ENCODE results near the gene NEK1. TPM values are rescaled to one million over a fixed set of nuclear protein-coding genes. Genes with fewer than 3 reads are reported as not detected.

Gene NEK1
- total and polyA plus RNA-seq, 2 of the 13 experiments (the other 11 are each of a cell fraction or from before 2014, with no cell fraction given): 2.9 to 5.4 TPM

- TF ChIP-seq IRF9 (CRISPR knock-in tag; IDR thresholded peaks at IDR 0.05; ENCODE audit: borderline replicate concordance): peak; percentile 45; the same call in 1 of the 2 replicates
- peak; percentile 63 for TF ChIP-seq MED8 (CRISPR knock-in tag; IDR thresholded peaks at IDR 0.05; ENCODE audit: insufficient replicate concordance)
- TF ChIP-seq ARID2 (CRISPR knock-in tag; IDR thresholded peaks at IDR 0.05; ENCODE audit: borderline replicate concordance): peak; percentile 92; the same call in 1 of the 2 replicates
- TF ChIP-seq, protein P1, sequence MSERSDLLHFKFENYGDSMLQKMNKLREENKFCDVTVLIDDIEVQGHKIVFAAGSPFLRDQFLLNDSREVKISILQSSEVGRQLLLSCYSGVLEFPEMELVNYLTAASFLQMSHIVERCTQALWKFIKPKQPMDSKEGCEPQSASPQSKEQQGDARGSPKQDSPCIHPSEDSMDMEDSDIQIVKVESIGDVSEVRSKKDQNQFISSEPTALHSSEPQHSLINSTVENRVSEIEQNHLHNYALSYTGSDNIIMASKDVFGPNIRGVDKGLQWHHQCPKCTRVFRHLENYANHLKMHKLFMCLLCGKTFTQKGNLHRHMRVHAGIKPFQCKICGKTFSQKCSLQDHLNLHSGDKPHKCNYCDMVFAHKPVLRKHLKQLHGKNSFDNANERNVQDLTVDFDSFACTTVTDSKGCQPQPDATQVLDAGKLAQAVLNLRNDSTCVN (CRISPR knock-in tag; IDR thresholded peaks at IDR 0.05; ENCODE audit: borderline replicate concordance): peak; percentile 73; the same call in 1 of the 2 replicates
- peak; percentile 79 for TF ChIP-seq HNRNPLL (IDR thresholded peaks at IDR 0.05; ENCODE audit: low read depth, low read length, poor library complexity, severe bottlenecking)
- TF ChIP-seq NFATC3 (CRISPR knock-in tag; IDR thresholded peaks at IDR 0.05): peak; percentile 70; the same call in 1 of the 2 replicates
- no peak for TF ChIP-seq ZNF17 (CRISPR knock-in tag; IDR thresholded peaks at IDR 0.05)
- peak; percentile 89 for TF ChIP-seq ZNF350 (CRISPR knock-in tag; IDR thresholded peaks at IDR 0.05; ENCODE audit: borderline replicate concordance, low read depth)
- TF ChIP-seq ZNF543 (CRISPR knock-in tag; IDR thresholded peaks at IDR 0.05): no peak; the same call in 1 of the 2 replicates
- no peak for TF ChIP-seq ZNF746 (CRISPR knock-in tag; IDR thresholded peaks at IDR 0.05)
- TF ChIP-seq HNF4G (IDR thresholded peaks at IDR 0.05; ENCODE audit: borderline replicate concordance, low read depth, low read length): no peak
- TF ChIP-seq HNF4G (CRISPR knock-in tag; IDR thresholded peaks at IDR 0.05; ENCODE audit: borderline replicate concordance, low read depth): no peak
- no peak for TF ChIP-seq PPARG (CRISPR knock-in tag; conservative IDR thresholded peaks at IDR 0.05)
- no peak for TF ChIP-seq NFE2 (CRISPR knock-in tag; IDR thresholded peaks at IDR 0.05)
- TF ChIP-seq TAF15 (IDR thresholded peaks at IDR 0.05; ENCODE audit: low read depth, low read length, poor library complexity, severe bottlenecking): no peak
- TF ChIP-seq CC2D1A (CRISPR knock-in tag; IDR thresholded peaks at IDR 0.05): no peak
- TF ChIP-seq JUN (CRISPR knock-in tag; IDR thresholded peaks at IDR 0.05): peak; percentile 66; the same call in 1 of the 2 replicates
- no peak for TF ChIP-seq ZNF879 (CRISPR knock-in tag; IDR thresholded peaks at IDR 0.05)
- no peak for TF ChIP-seq TBP (CRISPR knock-in tag; IDR thresholded peaks at IDR 0.05)
- TF ChIP-seq, protein P2, sequence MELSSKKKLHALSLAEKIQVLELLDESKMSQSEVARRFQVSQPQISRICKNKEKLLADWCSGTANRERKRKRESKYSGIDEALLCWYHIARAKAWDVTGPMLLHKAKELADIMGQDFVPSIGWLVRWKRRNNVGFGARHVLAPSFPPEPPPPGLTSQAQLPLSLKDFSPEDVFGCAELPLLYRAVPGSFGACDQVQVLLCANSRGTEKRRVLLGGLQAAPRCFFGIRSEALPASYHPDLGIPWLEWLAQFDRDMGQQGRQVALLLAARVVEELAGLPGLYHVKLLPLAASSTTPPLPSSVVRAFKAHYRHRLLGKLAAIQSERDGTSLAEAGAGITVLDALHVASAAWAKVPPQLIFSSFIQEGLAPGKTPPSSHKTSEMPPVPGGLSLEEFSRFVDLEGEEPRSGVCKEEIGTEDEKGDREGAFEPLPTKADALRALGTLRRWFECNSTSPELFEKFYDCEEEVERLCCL (CRISPR knock-in tag; IDR thresholded peaks at IDR 0.05; ENCODE audit: borderline replicate concordance): no peak
- peak; percentile 34; the same call in 1 of the 2 replicates for TF ChIP-seq BCL6 (CRISPR knock-in tag; IDR thresholded peaks at IDR 0.05)
- peak; percentile 73; the same call in 1 of the 2 replicates for TF ChIP-seq KAT8 (CRISPR knock-in tag; IDR thresholded peaks at IDR 0.05)
- TF ChIP-seq BRCA1 (CRISPR knock-in tag; IDR thresholded peaks at IDR 0.05): no peak
Observed at GRCh38 chr4:169619958-169620879, 7.8 kb upstream of the NEK1 start, which contains the start of gene CLCN3 (continued).

Measured in HepG2 (cell line).